ENCODE measurements around the gene C4orf54.

The C4orf54 gene

GRCh38 chr4:99617374-99617773 lies 40.3 kb downstream of the C4orf54 start:
- DNase-seq (ENCODE audit: low spot score): no peak

GRCh38 chr4:99615170-99615820 lies 42.3 kb downstream of the C4orf54 start:
- no peak for DNase-seq (ENCODE audit: low spot score)

GRCh38 chr4:99614491-99614890 lies 43.1 kb downstream of the C4orf54 start:
- no peak for DNase-seq (ENCODE audit: low spot score)

- no peak for DNase-seq (ENCODE audit: low spot score)
These were observed 44.9 kb downstream of the C4orf54 start for GRCh38 chr4:99612704-99613103.

GRCh38 chr4:99612281-99612680 lies 45.3 kb downstream of the C4orf54 start:
- no peak for DNase-seq (ENCODE audit: low spot score)

- no peak for DNase-seq (ENCODE audit: low spot score)
These were observed 46.9 kb downstream of the C4orf54 start for GRCh38 chr4:99610605-99611175.

GRCh38 chr4:99608417-99608816 lies 49.2 kb downstream of the C4orf54 start:
- DNase-seq (ENCODE audit: low spot score): no peak
